A549 (cell line): Measurements from ENCODE around the gene HSH2D.

Experiments
- KDM1A ChIP-seq: fragments of 200-600 bp; sonication (generic); IDR thresholded peaks from 2 replicates; pipeline ENCODE4 v1.6.1; 2016; ENCODE audit warnings: low read depth, mild to moderate bottlenecking
- RAD21 ChIP-seq, 2 experiments: fragments of >200 bp in 1 of 2; sonication (Bioruptor Twin) in 1 of 2; formaldehyde crosslinking in 1 of 2; IDR thresholded peaks in 1 of 2; conservative IDR thresholded peaks in 1 of 2; 2 replicates in 1 of 2; 3 replicates in 1 of 2; pipeline ENCODE4 v1.6.1; 2012 to 2018; ENCODE audit warnings: inconsistent platforms in 1 of 2
- TF ChIP-seq, protein P1 (sequence below): fragments of >200 bp; sonication (Bioruptor Twin); formaldehyde crosslinking; IDR thresholded peaks from 3 replicates; pipeline ENCODE4 v1.5.1; 2016
- TF ChIP-seq, protein P2 (sequence below): fragments of 450-650 bp; IDR thresholded peaks from 2 replicates; pipeline ENCODE4 v1.6.1; 2014; ENCODE audit warnings: antibody characterized with exemption

DNA sequence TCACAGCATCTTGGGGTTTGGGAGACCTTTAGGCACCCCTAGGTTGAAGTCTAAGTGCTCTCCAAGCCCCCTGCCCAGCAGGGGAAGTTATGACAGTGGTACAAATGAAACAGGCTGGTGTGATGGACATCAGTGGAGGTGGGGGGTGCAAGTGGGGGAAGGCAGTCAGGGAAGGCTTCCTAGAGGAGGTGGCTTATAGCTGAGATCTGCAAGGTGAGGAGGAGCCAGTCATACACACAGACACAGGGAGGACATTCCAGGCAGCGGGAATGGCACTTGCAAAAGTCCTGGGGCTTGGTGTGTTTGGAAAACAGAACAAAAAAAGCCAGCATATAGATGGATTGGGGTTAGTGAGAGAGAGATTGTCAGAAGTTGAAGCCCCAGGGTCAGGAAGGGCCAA is 11.6 kb downstream of the HSH2D start:
- TF ChIP-seq RAD21 (conservative IDR thresholded peaks at IDR 0.05 in 1 of 2, IDR thresholded peaks at IDR 0.05 in 1 of 2): no peak
- TF ChIP-seq, protein P1, sequence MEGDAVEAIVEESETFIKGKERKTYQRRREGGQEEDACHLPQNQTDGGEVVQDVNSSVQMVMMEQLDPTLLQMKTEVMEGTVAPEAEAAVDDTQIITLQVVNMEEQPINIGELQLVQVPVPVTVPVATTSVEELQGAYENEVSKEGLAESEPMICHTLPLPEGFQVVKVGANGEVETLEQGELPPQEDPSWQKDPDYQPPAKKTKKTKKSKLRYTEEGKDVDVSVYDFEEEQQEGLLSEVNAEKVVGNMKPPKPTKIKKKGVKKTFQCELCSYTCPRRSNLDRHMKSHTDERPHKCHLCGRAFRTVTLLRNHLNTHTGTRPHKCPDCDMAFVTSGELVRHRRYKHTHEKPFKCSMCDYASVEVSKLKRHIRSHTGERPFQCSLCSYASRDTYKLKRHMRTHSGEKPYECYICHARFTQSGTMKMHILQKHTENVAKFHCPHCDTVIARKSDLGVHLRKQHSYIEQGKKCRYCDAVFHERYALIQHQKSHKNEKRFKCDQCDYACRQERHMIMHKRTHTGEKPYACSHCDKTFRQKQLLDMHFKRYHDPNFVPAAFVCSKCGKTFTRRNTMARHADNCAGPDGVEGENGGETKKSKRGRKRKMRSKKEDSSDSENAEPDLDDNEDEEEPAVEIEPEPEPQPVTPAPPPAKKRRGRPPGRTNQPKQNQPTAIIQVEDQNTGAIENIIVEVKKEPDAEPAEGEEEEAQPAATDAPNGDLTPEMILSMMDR: no peak
- TF ChIP-seq KDM1A: no peak
- TF ChIP-seq, protein P2, sequence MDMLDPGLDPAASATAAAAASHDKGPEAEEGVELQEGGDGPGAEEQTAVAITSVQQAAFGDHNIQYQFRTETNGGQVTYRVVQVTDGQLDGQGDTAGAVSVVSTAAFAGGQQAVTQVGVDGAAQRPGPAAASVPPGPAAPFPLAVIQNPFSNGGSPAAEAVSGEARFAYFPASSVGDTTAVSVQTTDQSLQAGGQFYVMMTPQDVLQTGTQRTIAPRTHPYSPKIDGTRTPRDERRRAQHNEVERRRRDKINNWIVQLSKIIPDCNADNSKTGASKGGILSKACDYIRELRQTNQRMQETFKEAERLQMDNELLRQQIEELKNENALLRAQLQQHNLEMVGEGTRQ: no peak
